HG03354 (cell line): ENCODE results near the gene FUCA1.
"Not testable (repeated sequence)": the region's sequence is repeated elsewhere in the genome, so short reads cannot be mapped to it uniquely, and the experiment has no call there.

Source experiments
- ATAC-seq: cut with Tn5 transposase; IDR thresholded peaks from one replicate; pipeline ENCODE4 v1.9.1; 2021; ENCODE audit warnings: mild to moderate bottlenecking; ENCODE audit not compliant: unreplicated experiment, poor library complexity, severe bottlenecking

FUCA1 gene

GRCh38 chr1:23897083-23897482 lies 29.0 kb upstream of the FUCA1 start:
- no peak for ATAC-seq

GRCh38 chr1:23896491-23896890 lies 28.4 kb upstream of the FUCA1 start:
- no peak for ATAC-seq

- ATAC-seq = no peak
Measured at GRCh38 chr1:23895993-23896392, 27.9 kb upstream of the FUCA1 start.

GRCh38 chr1:23895082-23895481 lies 27.0 kb upstream of the FUCA1 start:
- ATAC-seq = no peak

- ATAC-seq = peak; percentile 63
Measured at GRCh38 chr1:23889074-23889473, 21.0 kb upstream of the FUCA1 start.

- no peak for ATAC-seq
Measured at GRCh38 chr1:23885222-23885621, 17.1 kb upstream of the FUCA1 start.

GRCh38 chr1:23882746-23883145 lies 14.7 kb upstream of the FUCA1 start:
- no peak for ATAC-seq

- ATAC-seq = no peak
Measured at GRCh38 chr1:23879809-23880208, 11.7 kb upstream of the FUCA1 start.

- no peak for ATAC-seq
Measured at GRCh38 chr1:23878668-23879067, 10.6 kb upstream of the FUCA1 start.

- no peak for ATAC-seq
Measured at GRCh38 chr1:23875382-23875781, 7.3 kb upstream of the FUCA1 start.

- no peak for ATAC-seq
Measured at GRCh38 chr1:23872421-23872820, 4.3 kb upstream of the FUCA1 start.

- ATAC-seq = no peak
Measured at GRCh38 chr1:23869051-23869450, 961 bp upstream of the FUCA1 start.

- ATAC-seq = peak; percentile 8
Measured at GRCh38 chr1:23868557-23869016, 497 bp upstream of the FUCA1 start.

- ATAC-seq = no peak
Measured at GRCh38 chr1:23867542-23867894, 572 bp downstream of the FUCA1 start.

GRCh38 chr1:23865543-23865930 lies 2.6 kb downstream of the FUCA1 start:
- no peak for ATAC-seq

GRCh38 chr1:23864801-23865542 lies 3.1 kb downstream of the FUCA1 start:
- ATAC-seq = no peak

GRCh38 chr1:23862640-23863039 lies 5.5 kb downstream of the FUCA1 start:
- no peak for ATAC-seq

- no peak for ATAC-seq
Measured at GRCh38 chr1:23854568-23854967, 13.5 kb downstream of the FUCA1 start.

GRCh38 chr1:23853124-23853523 lies 15.0 kb downstream of the FUCA1 start:
- not testable (repeated sequence) for ATAC-seq

GRCh38 chr1:23851406-23851805 lies 16.7 kb downstream of the FUCA1 start:
- not testable (repeated sequence) for ATAC-seq

GRCh38 chr1:23848673-23849616 lies 19.1 kb downstream of the FUCA1 start:
- no peak for ATAC-seq
